ENCODE data around the gene RASA4B.
"Not testable (repeated sequence)": the region's sequence is repeated elsewhere in the genome, so short reads cannot be mapped to it uniquely, and the experiment has no call there.

- TF ChIP-seq, protein P1, sequence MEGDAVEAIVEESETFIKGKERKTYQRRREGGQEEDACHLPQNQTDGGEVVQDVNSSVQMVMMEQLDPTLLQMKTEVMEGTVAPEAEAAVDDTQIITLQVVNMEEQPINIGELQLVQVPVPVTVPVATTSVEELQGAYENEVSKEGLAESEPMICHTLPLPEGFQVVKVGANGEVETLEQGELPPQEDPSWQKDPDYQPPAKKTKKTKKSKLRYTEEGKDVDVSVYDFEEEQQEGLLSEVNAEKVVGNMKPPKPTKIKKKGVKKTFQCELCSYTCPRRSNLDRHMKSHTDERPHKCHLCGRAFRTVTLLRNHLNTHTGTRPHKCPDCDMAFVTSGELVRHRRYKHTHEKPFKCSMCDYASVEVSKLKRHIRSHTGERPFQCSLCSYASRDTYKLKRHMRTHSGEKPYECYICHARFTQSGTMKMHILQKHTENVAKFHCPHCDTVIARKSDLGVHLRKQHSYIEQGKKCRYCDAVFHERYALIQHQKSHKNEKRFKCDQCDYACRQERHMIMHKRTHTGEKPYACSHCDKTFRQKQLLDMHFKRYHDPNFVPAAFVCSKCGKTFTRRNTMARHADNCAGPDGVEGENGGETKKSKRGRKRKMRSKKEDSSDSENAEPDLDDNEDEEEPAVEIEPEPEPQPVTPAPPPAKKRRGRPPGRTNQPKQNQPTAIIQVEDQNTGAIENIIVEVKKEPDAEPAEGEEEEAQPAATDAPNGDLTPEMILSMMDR (IDR thresholded peaks at IDR 0.05) = not testable (repeated sequence)
- not testable (repeated sequence) for TF ChIP-seq EP300, POLR2A (IDR thresholded peaks at IDR 0.05)
These were observed 3.2 kb upstream of the RASA4B start for GRCh38 chr7:102520797-102521196.

Data from suprapubic skin (tissue), 3 donors.